Measurements from ENCODE around the gene STARD5. TPM values are rescaled to one million over a fixed set of nuclear protein-coding genes. Genes with fewer than 3 reads are reported as not detected.

STARD5 gene, protein sequence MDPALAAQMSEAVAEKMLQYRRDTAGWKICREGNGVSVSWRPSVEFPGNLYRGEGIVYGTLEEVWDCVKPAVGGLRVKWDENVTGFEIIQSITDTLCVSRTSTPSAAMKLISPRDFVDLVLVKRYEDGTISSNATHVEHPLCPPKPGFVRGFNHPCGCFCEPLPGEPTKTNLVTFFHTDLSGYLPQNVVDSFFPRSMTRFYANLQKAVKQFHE
- 2.6 TPM for polyA plus RNA-seq (2013, experiment 1 of 2)
- polyA plus RNA-seq (2013, experiment 2 of 2): 2.5 TPM

DNA sequence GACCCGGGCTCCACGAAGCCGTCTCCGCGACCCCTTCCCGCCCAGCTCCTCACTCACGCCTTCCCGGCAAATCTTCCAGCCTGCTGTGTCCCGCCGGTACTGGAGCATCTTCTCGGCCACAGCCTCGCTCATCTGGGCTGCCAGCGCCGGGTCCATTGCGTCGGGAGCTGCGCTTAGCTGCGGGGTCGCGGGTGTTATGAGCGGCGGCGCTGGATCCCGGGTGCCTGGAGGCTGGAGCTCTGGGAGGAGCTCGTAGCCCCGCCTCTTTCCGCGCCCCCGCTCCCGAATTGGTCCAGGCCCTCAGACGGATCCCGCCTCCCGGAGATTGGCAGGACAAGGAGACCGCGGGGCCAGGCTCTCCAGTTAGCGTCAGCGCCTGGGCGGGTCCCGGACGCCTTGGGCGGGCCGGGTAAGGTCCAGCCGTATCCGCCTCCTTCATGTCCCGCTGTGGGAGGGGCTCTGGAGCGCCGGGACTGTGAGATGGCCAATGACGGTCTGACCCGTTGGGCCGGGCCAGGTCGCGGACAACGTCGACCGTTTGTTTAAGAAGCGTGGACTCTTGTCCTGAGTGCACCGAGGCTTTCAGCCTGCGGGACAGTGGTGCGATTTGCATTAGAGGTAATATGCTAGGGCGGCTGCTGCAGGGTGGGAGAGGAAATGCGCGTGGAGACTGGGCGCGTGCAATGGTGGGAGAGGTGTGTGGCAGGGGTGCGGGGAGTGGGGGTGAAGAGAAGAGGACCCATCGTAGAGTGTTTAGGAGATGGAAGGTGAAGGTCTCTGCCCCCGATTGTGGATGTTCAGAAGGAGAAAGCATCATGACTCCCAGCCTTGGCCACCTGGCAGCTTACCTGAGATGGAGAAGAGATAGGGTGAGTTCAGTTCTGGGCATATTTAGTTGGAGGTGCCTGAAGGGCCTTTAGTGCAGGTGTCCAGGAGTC is at the start of gene STARD5:
Gene STARD5 (minus strand): TSS at position 198 of the 938 bp plus-strand sequence. CDS start 42 bp downstream, at position 156.
- Histone ChIP-seq H3K27ac (ENCODE audit: low read length, poor library complexity, severe bottlenecking) (no peak within 1 kb of the TSS), H3K36me3 (ENCODE audit: control insufficient read depth in 1 of 2, insufficient read depth in 2 of 2, low read depth in 1 of 2, low read length in 2 of 2) (peaks cover 12 to 28% of the 10 kb centered on the region in 2 experiments), H3K4me3 (ENCODE audit: insufficient read depth in 1 of 2, low read depth in 1 of 2, low read length in 2 of 2) (peak within 1 kb of the TSS; percentile 93 to 96), H3K79me1 (replicated peaks; ENCODE audit: low read length, poor library complexity, severe bottlenecking) (peaks cover 7% of the 10 kb centered on the region), H3K27me3 (ENCODE audit: control insufficient read depth in 1 of 2, insufficient read depth in 1 of 2, low read length in 2 of 2) (no peaks in the 10 kb centered on the region), H2BK15ac (ENCODE audit: low read depth, poor library complexity, severe bottlenecking) (peak within 1 kb of the TSS; percentile 95), H3K14ac (ENCODE audit: low read length in 2 of 2) (peak within 1 kb of the TSS in 1 of 2 experiments; percentile 99), H3K4ac (ENCODE audit: low read depth in 1 of 2, low read length in 2 of 2) (peak within 1 kb of the TSS; percentile 13 to 68), H2BK120ac (ENCODE audit: low read depth, low read length) (no peak within 1 kb of the TSS), H4K8ac (ENCODE audit: low read length) (peak within 1 kb of the TSS; percentile 98), H3K4me2 (ENCODE audit: low read length, poor library complexity, severe bottlenecking) (peak within 1 kb of the TSS; percentile 96), H2BK5ac (ENCODE audit: low read depth, low read length, poor library complexity, severe bottlenecking) (no peak within 1 kb of the TSS), H3K9ac (ENCODE audit: low read length) (peak within 1 kb of the TSS; percentile 93), H2AFZ (ENCODE audit: low read depth, low read length) (peak within 1 kb of the TSS; percentile 99), H2BK12ac (ENCODE audit: low read length in 2 of 2) (no peak within 1 kb of the TSS), H3K18ac (ENCODE audit: low read depth in 1 of 2, low read length in 2 of 2) (peak within 1 kb of the TSS; percentile 83 to 88), H3K9me3 (ENCODE audit: control insufficient read depth, low read length) (no peaks in the 10 kb centered on the region), H4K91ac (ENCODE audit: low read length) (peak within 1 kb of the TSS; percentile 77), H3K23ac (ENCODE audit: low read length in 2 of 2) (peak within 1 kb of the TSS in 1 of 2 experiments; percentile 23), H3K4me1 (ENCODE audit: control insufficient read depth, insufficient read depth, low read depth, low read length) (peaks cover 17% of the 10 kb centered on the region), H2AK5ac (ENCODE audit: low read length, severe bottlenecking) (peak within 1 kb of the TSS; percentile 76)
- WGBS: 2% methylated on average over 66 of the region's 67 CpGs
- DNase-seq: peak; percentile 98

DNA sequence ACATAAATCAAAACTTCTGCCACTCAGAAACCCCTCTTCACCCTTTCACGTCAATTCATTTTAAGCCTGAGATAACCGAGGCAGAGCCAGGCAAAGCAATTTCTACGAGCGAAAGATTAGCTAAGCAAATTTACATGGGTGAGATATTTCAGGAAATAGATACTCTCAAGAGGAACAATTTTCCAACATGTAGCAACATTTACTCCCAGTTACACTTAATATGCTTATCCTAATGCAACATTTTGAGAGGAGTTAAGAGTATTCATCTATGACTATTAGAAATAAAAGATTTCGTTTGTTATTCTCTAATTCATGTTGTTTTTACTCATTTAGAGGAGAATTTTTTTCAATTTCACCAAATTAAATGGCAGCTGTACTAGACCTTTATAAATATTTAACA is 49.2 kb upstream of the STARD5 start:
- H3K14ac ChIP-seq (ENCODE audit: low read length in 2 of 2): no peak overlapping the region
- H3K18ac ChIP-seq (ENCODE audit: low read depth in 1 of 2, low read length in 2 of 2): no peak overlapping the region
- H2AK5ac ChIP-seq (ENCODE audit: low read length, severe bottlenecking): no peak overlapping the region
- no peak overlapping the region for H3K27ac ChIP-seq (ENCODE audit: low read length, poor library complexity, severe bottlenecking)
- H3K9ac ChIP-seq (ENCODE audit: low read length): no peak overlapping the region
- no peaks in the 10 kb centered on the region for H3K79me1 ChIP-seq (replicated peaks; ENCODE audit: low read length, poor library complexity, severe bottlenecking)
- no peak for DNase-seq
- H2AFZ ChIP-seq (ENCODE audit: low read depth, low read length): no peak overlapping the region
- H2BK12ac ChIP-seq (ENCODE audit: low read length in 2 of 2): no peak overlapping the region
- H4K91ac ChIP-seq (ENCODE audit: low read length): no peak overlapping the region
- no peak overlapping the region for H4K8ac ChIP-seq (ENCODE audit: low read length)
- H2BK5ac ChIP-seq (ENCODE audit: low read depth, low read length, poor library complexity, severe bottlenecking): no peak overlapping the region
- peaks cover 16 to 21% of the 10 kb centered on the region in 2 experiments for H3K27me3 ChIP-seq (ENCODE audit: control insufficient read depth in 1 of 2, insufficient read depth in 1 of 2, low read length in 2 of 2)
- H3K4me3 ChIP-seq (ENCODE audit: insufficient read depth in 1 of 2, low read depth in 1 of 2, low read length in 2 of 2): no peak overlapping the region
- H3K4ac ChIP-seq (ENCODE audit: low read depth in 1 of 2, low read length in 2 of 2): no peak overlapping the region
- H3K36me3 ChIP-seq (ENCODE audit: control insufficient read depth in 1 of 2, insufficient read depth in 2 of 2, low read depth in 1 of 2, low read length in 2 of 2): no peaks in the 10 kb centered on the region
- no CpG with 5 or more reads among the region's 5 CpGs for WGBS
- H3K4me1 ChIP-seq (ENCODE audit: control insufficient read depth, insufficient read depth, low read depth, low read length): peaks cover 2% of the 10 kb centered on the region
- no peak overlapping the region for H3K4me2 ChIP-seq (ENCODE audit: low read length, poor library complexity, severe bottlenecking)
- no peak overlapping the region for H2BK15ac ChIP-seq (ENCODE audit: low read depth, poor library complexity, severe bottlenecking)
- no peak overlapping the region for H3K23ac ChIP-seq (ENCODE audit: low read length in 2 of 2)
- H2BK120ac ChIP-seq (ENCODE audit: low read depth, low read length): no peak overlapping the region
- H3K9me3 ChIP-seq (ENCODE audit: control insufficient read depth, low read length): no peaks in the 10 kb centered on the region

DNA sequence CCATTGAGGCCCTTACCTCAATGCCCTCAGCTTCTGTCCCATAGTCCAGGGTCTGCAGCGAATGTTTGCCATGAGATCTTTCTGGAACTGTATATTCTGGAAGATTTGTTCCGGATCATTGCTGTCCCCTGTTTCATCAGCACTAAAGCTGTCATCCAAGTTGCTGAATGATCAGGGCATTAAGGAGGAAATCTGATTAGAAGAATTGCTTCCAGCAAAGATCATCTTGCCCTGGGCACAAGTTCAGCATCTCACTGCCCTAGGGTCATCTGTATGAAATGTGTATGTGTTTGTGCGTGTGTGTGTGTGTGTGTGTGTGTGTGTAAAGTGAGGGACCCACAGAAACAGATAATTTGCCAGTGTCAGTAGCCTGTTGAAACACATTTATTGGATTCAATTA is 48.6 kb upstream of the STARD5 start:
- Histone ChIP-seq H2BK120ac (ENCODE audit: low read depth, low read length) (no peak overlapping the region), H2AK5ac (ENCODE audit: low read length, severe bottlenecking) (no peak overlapping the region), H3K36me3 (ENCODE audit: control insufficient read depth in 1 of 2, insufficient read depth in 2 of 2, low read depth in 1 of 2, low read length in 2 of 2) (no peaks in the 10 kb centered on the region), H3K4me2 (ENCODE audit: low read length, poor library complexity, severe bottlenecking) (no peak overlapping the region), H3K4ac (ENCODE audit: low read depth in 1 of 2, low read length in 2 of 2) (no peak overlapping the region), H3K14ac (ENCODE audit: low read length in 2 of 2) (no peak overlapping the region), H2BK15ac (ENCODE audit: low read depth, poor library complexity, severe bottlenecking) (no peak overlapping the region), H3K4me1 (ENCODE audit: control insufficient read depth, insufficient read depth, low read depth, low read length) (peaks cover 2% of the 10 kb centered on the region), H3K79me1 (replicated peaks; ENCODE audit: low read length, poor library complexity, severe bottlenecking) (no peaks in the 10 kb centered on the region), H4K8ac (ENCODE audit: low read length) (no peak overlapping the region), H2BK5ac (ENCODE audit: low read depth, low read length, poor library complexity, severe bottlenecking) (no peak overlapping the region), H3K27me3 (ENCODE audit: control insufficient read depth in 1 of 2, insufficient read depth in 1 of 2, low read length in 2 of 2) (peaks cover 16 to 21% of the 10 kb centered on the region in 2 experiments), H3K23ac (ENCODE audit: low read length in 2 of 2) (no peak overlapping the region), H3K27ac (ENCODE audit: low read length, poor library complexity, severe bottlenecking) (no peak overlapping the region), H3K9me3 (ENCODE audit: control insufficient read depth, low read length) (no peaks in the 10 kb centered on the region), H3K4me3 (ENCODE audit: insufficient read depth in 1 of 2, low read depth in 1 of 2, low read length in 2 of 2) (no peak overlapping the region), H4K91ac (ENCODE audit: low read length) (no peak overlapping the region), H3K18ac (ENCODE audit: low read depth in 1 of 2, low read length in 2 of 2) (no peak overlapping the region), H2AFZ (ENCODE audit: low read depth, low read length) (no peak overlapping the region), H2BK12ac (ENCODE audit: low read length in 2 of 2) (no peak overlapping the region), H3K9ac (ENCODE audit: low read length) (no peak overlapping the region)
- DNase-seq: no peak
- 90% methylated on average over 3 of the region's 3 CpGs for WGBS
